Epithelial cell of proximal tubule (primary cell): Measurements from ENCODE around the gene SNX13. TPM values are rescaled to one million over a fixed set of nuclear protein-coding genes. Genes with fewer than 3 reads are reported as not detected.

Experiments used
- DNase-seq: peaks from one replicate; pipeline ENCODE4 v3.0.0-alpha.2; 2011; ENCODE audit warnings: low read depth
- H3K4me3 ChIP-seq: 2 replicates; pipeline ENCODE4 v1.5.1; 2011; ENCODE audit warnings: low read depth, mild to moderate bottlenecking, low read length
- CTCF ChIP-seq: conservative IDR thresholded peaks from 2 replicates; pipeline ENCODE4 v1.5.1; 2012; ENCODE audit warnings: low read depth, mild to moderate bottlenecking, low read length
- total RNA-seq: library from RNA; depleted of rRNA; stranded (reverse); fragments of >200 nt; gene quantifications from 2 replicates; pipeline ENCODE4 v1.2.3, GENCODE V29; 2015

The SNX13 gene
- total RNA-seq, 1 donor from 2014 or later: 10.8 TPM

- H3K4me3 ChIP-seq: no peak overlapping the region
- TF ChIP-seq CTCF: no peak
- DNase-seq: no peak
Observed at GRCh38 chr7:17802056-17802455, 138.2 kb downstream of the SNX13 start.

GRCh38 chr7:17792075-17792936 is 148.0 kb downstream of the SNX13 start:
- no peak for DNase-seq
- no peak for TF ChIP-seq CTCF
- H3K4me3 ChIP-seq: no peak overlapping the region

- no peak for TF ChIP-seq CTCF
- no peak overlapping the region for H3K4me3 ChIP-seq
- no peak for DNase-seq
Observed at GRCh38 chr7:17787257-17787656, 153.0 kb downstream of the SNX13 start.

- TF ChIP-seq CTCF: no peak
- no peak overlapping the region for H3K4me3 ChIP-seq
- DNase-seq: no peak
Observed at GRCh38 chr7:17786314-17786852, 153.9 kb downstream of the SNX13 start.

GRCh38 chr7:17782216-17782549 is 158.1 kb downstream of the SNX13 start:
- H3K4me3 ChIP-seq: no peak overlapping the region
- no peak for DNase-seq
- TF ChIP-seq CTCF: no peak

- no peak for TF ChIP-seq CTCF
- DNase-seq: no peak
Observed at GRCh38 chr7:17781491-17782215, 158.6 kb downstream of the SNX13 start.

GRCh38 chr7:17779381-17779780 is 160.9 kb downstream of the SNX13 start:
- H3K4me3 ChIP-seq: no peak overlapping the region
- no peak for TF ChIP-seq CTCF
- no peak for DNase-seq

More at GRCh38 chr7:17781491-17782215, 158.6 kb downstream of the SNX13 start:
- no peak overlapping the region for H3K4me3 ChIP-seq
